Measurements from ENCODE around the gene CACNA2D3. TPM values are rescaled to one million over a fixed set of nuclear protein-coding genes. Genes with fewer than 3 reads are reported as not detected.

Gene CACNA2D3
- total and polyA plus RNA-seq, 4 donors = 0.06 to 0.37 (median 0.08) TPM; not detected in 1

DNA sequence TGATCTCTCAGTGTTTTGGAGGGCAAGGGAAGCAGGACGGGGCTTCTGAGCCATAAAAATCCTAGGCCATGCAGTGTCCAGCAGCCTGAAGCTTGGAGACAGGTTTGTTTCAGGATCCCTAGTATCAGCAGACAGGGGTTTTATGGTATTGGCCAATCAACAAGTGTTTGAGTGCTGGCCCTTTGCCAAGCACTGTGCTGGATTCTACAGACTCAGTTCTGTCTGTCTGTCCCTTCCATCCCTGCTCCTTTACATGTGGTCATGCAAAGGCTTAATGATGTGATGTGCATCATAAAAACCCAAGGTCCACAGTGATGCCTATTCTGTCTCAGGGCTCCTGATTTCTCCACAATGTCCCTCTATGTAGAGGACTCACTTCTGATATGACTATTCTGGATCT lies 621.4 kb downstream of the CACNA2D3 start:
- Histone ChIP-seq H3K4me3 (ENCODE audit: low read depth in 1 of 3, low read length in 3 of 3) (no peak overlapping the region), H3K9ac (ENCODE audit: low read depth in 1 of 2, low read length in 2 of 2) (no peak overlapping the region), H3K27me3 (ENCODE audit: control insufficient read depth in 4 of 4, insufficient read depth in 4 of 4, low read length in 3 of 4) (peaks cover 0 to 3% (median 0%) of the 10 kb centered on the region in 4 donors), H3K4me1 (ENCODE audit: control insufficient read depth in 4 of 4, insufficient read depth in 4 of 4, low read length in 3 of 4) (no peaks in the 10 kb centered on the region), H3K27ac (ENCODE audit: low read depth in 1 of 2, low read length in 2 of 2) (no peak overlapping the region), H3K36me3 (ENCODE audit: control insufficient read depth in 4 of 4, insufficient read depth in 3 of 4, low read depth in 1 of 4, low read length in 3 of 4) (no peaks in the 10 kb centered on the region), H3K9me3 (ENCODE audit: control insufficient read depth in 4 of 4, low read length in 3 of 4) (no peaks in the 10 kb centered on the region)
- DNase-seq (ENCODE audit: low spot score) = no peak
- TF ChIP-seq NR2F2 (IDR thresholded peaks at IDR 0.05) (no peak), SP1 (IDR thresholded peaks at IDR 0.05) (no peak), EGR1 (IDR thresholded peaks at IDR 0.05; ENCODE audit: low read depth in 2 of 2) (no peak)
- TF ChIP-seq, protein P1, sequence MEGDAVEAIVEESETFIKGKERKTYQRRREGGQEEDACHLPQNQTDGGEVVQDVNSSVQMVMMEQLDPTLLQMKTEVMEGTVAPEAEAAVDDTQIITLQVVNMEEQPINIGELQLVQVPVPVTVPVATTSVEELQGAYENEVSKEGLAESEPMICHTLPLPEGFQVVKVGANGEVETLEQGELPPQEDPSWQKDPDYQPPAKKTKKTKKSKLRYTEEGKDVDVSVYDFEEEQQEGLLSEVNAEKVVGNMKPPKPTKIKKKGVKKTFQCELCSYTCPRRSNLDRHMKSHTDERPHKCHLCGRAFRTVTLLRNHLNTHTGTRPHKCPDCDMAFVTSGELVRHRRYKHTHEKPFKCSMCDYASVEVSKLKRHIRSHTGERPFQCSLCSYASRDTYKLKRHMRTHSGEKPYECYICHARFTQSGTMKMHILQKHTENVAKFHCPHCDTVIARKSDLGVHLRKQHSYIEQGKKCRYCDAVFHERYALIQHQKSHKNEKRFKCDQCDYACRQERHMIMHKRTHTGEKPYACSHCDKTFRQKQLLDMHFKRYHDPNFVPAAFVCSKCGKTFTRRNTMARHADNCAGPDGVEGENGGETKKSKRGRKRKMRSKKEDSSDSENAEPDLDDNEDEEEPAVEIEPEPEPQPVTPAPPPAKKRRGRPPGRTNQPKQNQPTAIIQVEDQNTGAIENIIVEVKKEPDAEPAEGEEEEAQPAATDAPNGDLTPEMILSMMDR (IDR thresholded peaks at IDR 0.05; ENCODE audit: low read depth, low read length, missing input control) = no peak
- TF ChIP-seq, protein P2, sequence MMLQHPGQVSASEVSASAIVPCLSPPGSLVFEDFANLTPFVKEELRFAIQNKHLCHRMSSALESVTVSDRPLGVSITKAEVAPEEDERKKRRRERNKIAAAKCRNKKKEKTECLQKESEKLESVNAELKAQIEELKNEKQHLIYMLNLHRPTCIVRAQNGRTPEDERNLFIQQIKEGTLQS (IDR thresholded peaks at IDR 0.05) = no peak
- WGBS = 55% methylated on average over 1 of the region's 1 CpG

DNA sequence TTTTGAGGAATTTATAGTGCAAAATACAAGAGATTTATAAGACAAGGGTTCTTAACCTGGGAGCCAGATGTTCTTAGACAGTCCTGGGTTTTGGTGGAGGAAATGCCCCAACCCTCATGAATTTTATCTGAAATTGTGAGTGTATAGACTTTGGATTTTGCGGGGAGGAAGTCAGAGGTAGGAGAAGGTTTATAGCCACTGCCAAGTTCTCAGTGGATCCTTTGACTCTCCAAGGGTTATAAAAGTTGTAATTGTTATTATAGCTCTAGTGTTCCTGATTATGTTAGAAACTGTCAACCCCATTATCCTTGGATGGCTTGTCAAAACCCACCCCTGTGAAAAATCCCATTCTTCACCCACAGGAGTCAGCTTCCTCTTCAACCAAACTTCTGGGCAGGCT lies 621.9 kb downstream of the CACNA2D3 start:
- Histone ChIP-seq H3K4me1 (ENCODE audit: control insufficient read depth in 4 of 4, insufficient read depth in 4 of 4, low read length in 3 of 4) (no peaks in the 10 kb centered on the region), H3K4me3 (ENCODE audit: low read depth in 1 of 3, low read length in 3 of 3) (no peak overlapping the region), H3K9me3 (ENCODE audit: control insufficient read depth in 4 of 4, low read length in 3 of 4) (no peaks in the 10 kb centered on the region), H3K36me3 (ENCODE audit: control insufficient read depth in 4 of 4, insufficient read depth in 3 of 4, low read depth in 1 of 4, low read length in 3 of 4) (no peaks in the 10 kb centered on the region), H3K27ac (ENCODE audit: low read depth in 1 of 2, low read length in 2 of 2) (no peak overlapping the region), H3K9ac (ENCODE audit: low read depth in 1 of 2, low read length in 2 of 2) (no peak overlapping the region), H3K27me3 (ENCODE audit: control insufficient read depth in 4 of 4, insufficient read depth in 4 of 4, low read length in 3 of 4) (peaks cover 0 to 3% (median 0%) of the 10 kb centered on the region in 4 donors)
- no peak for TF ChIP-seq YY1 (IDR thresholded peaks at IDR 0.05)
- TF ChIP-seq FOXA2 (IDR thresholded peaks at IDR 0.05) = no peak
- TF ChIP-seq, protein P1 (IDR thresholded peaks at IDR 0.05; ENCODE audit: low read depth, low read length, missing input control) = no peak
- TF ChIP-seq RAD21 (IDR thresholded peaks at IDR 0.05) = no peak
- TF ChIP-seq ZBTB33 (IDR thresholded peaks at IDR 0.05) = no peak
- TF ChIP-seq SP1 (IDR thresholded peaks at IDR 0.05) = no peak
- no peak for TF ChIP-seq TAF1 (conservative IDR thresholded peaks at IDR 0.05)
- no peak for TF ChIP-seq GABPA (IDR thresholded peaks at IDR 0.05 in 1 of 2, conservative IDR thresholded peaks at IDR 0.05 in 1 of 2)
- TF ChIP-seq JUND (IDR thresholded peaks at IDR 0.05) = no peak
- no peak for TF ChIP-seq EGR1 (IDR thresholded peaks at IDR 0.05; ENCODE audit: low read depth in 2 of 2)
- no peak for TF ChIP-seq FOXA1 (IDR thresholded peaks at IDR 0.05)
- TF ChIP-seq NR2F2 (IDR thresholded peaks at IDR 0.05) = no peak
- no peak for TF ChIP-seq HNF4G (IDR thresholded peaks at IDR 0.05)
- TF ChIP-seq REST (IDR thresholded peaks at IDR 0.05) = no peak
- no peak for TF ChIP-seq RXRA (IDR thresholded peaks at IDR 0.05)
- no peak for TF ChIP-seq MAX (IDR thresholded peaks at IDR 0.05)
- TF ChIP-seq, protein P2 (IDR thresholded peaks at IDR 0.05) = no peak
- no peak for TF ChIP-seq HNF4A (conservative IDR thresholded peaks at IDR 0.05)
- WGBS = 77% methylated on average over 1 of the region's 1 CpG
- DNase-seq (ENCODE audit: low spot score) = no peak
